Muscle of back (tissue), 13 donors: ENCODE results near the gene FRMD4A. TPM values are rescaled to one million over a fixed set of nuclear protein-coding genes. Genes with fewer than 3 reads are reported as not detected.

Source experiments
- DNase-seq, 3 donors: peaks; one replicate each; pipeline versions ENCODE4 v3.0.0 to v3.0.0-alpha.2; 2013
- long read RNA-seq, 9 donors: transcript quantifications; one replicate each; lab custom pipeline, GENCODE V29; 2026
- polyA plus RNA-seq, 10 donors: library from polyadenylated mRNA; unstranded; fragments of 120-200 nt; gene quantifications; one replicate each; pipeline ENCODE4 v1.2.1, GENCODE V29; 2013; ENCODE audit not compliant: insufficient read length in 10 of 10

The FRMD4A gene
- polyA plus RNA-seq, result 10 to 100 TPM; 35.0 to 51.7 (median 38.3) TPM
- long read RNA-seq, donor 1, partial matches to known transcripts, result 0 of 2 reads
- long read RNA-seq, donor 1, other reads (novel, unspliced or antisense), result 0 of 2 reads
- long read RNA-seq, donor 2, partial matches to known transcripts, result 7 of 7 reads
- long read RNA-seq, donor 2, other reads (novel, unspliced or antisense), result 0 of 7 reads
- long read RNA-seq, donor 3, result 0 reads
- long read RNA-seq, donor 4, transcript FRMD4A-209 (3 exons, 1,287 nt), result major isoform, 5 of 6 reads
- long read RNA-seq, donor 4, partial matches to known transcripts, result 0 of 6 reads
- long read RNA-seq, donor 4, other reads (novel, unspliced or antisense), result 0 of 6 reads
- long read RNA-seq, donor 5, partial matches to known transcripts, result 0 of 5 reads
- long read RNA-seq, donor 5, other reads (novel, unspliced or antisense), result 0 of 5 reads
- long read RNA-seq, donor 6, partial matches to known transcripts, result 0 of 2 reads
- long read RNA-seq, donor 6, other reads (novel, unspliced or antisense), result 0 of 2 reads
- long read RNA-seq, donor 7, partial matches to known transcripts, result 0 of 6 reads
- long read RNA-seq, donor 7, other reads (novel, unspliced or antisense), result 0 of 6 reads
- long read RNA-seq, donor 8, result 0 reads
- long read RNA-seq, donor 9, result 0 reads

GRCh38 chr10:14330388-14331061 is at the start of gene FRMD4A:
Gene FRMD4A, minus strand, starts transcription at chr10:14330924.
- peak in 1 of 3 donors; percentile 22 for DNase-seq

GRCh38 chr10:14379556-14380280 is 49.0 kb upstream of the FRMD4A start:
- no peak for DNase-seq

GRCh38 chr10:14378387-14378960 is 47.8 kb upstream of the FRMD4A start:
- no peak for DNase-seq

GRCh38 chr10:14377591-14378175 is 47.0 kb upstream of the FRMD4A start:
- no peak for DNase-seq

- no peak for DNase-seq
Observed at GRCh38 chr10:14374745-14375445, 44.2 kb upstream of the FRMD4A start.

GRCh38 chr10:14372606-14373005 is 41.9 kb upstream of the FRMD4A start:
- no peak for DNase-seq

GRCh38 chr10:14371581-14371980 is 40.9 kb upstream of the FRMD4A start:
- DNase-seq, result peak; percentile 62 to 78 (median 76)

GRCh38 chr10:14370894-14371293 is 40.2 kb upstream of the FRMD4A start:
- no peak for DNase-seq

GRCh38 chr10:14369906-14370305 is 39.2 kb upstream of the FRMD4A start:
- DNase-seq, result peak; percentile 54 to 68 (median 56)

- no peak for DNase-seq
Observed at GRCh38 chr10:14366760-14367159, 36.0 kb upstream of the FRMD4A start.

GRCh38 chr10:14365266-14365665 is 34.5 kb upstream of the FRMD4A start:
- DNase-seq, result no peak

GRCh38 chr10:14362104-14362503 is 31.4 kb upstream of the FRMD4A start:
- DNase-seq, result no peak

GRCh38 chr10:14360961-14361360 is 30.2 kb upstream of the FRMD4A start:
- no peak for DNase-seq

GRCh38 chr10:14360515-14360914 is 29.8 kb upstream of the FRMD4A start:
- no peak for DNase-seq

GRCh38 chr10:14358886-14359573 is 28.3 kb upstream of the FRMD4A start:
- DNase-seq, result no peak

GRCh38 chr10:14356921-14357320 is 26.2 kb upstream of the FRMD4A start:
- DNase-seq, result no peak

- DNase-seq, result no peak
Observed at GRCh38 chr10:14355750-14356149, 25.0 kb upstream of the FRMD4A start.

GRCh38 chr10:14353291-14353913 is 22.7 kb upstream of the FRMD4A start:
- DNase-seq, result no peak

GRCh38 chr10:14350006-14350405 is 19.3 kb upstream of the FRMD4A start:
- no peak for DNase-seq
